Activated naive CD8-positive, alpha-beta T cell treated with anti-CD3 and anti-CD28 coated beads, Interleukin-2, amount 50 U/mL, for 24 hours (primary cell): ENCODE results near the gene STXBP1.

Experiments used
- ATAC-seq: fragments of 150-1000 bp; cut with Tn5 transposase; one replicate; pipeline ENCODE4 v1.10.0; 2021
- DNase-seq: peaks from one replicate; pipeline ENCODE4 v3.0.0; 2021
- H3K27ac Mint-ChIP-seq: one replicate; pipeline ENCODE4 v1.8.0; 2021; ENCODE audit warnings: mild to moderate bottlenecking, mixed read lengths
- H3K27me3 Mint-ChIP-seq: one replicate; pipeline ENCODE4 v1.8.0; 2021; ENCODE audit warnings: mixed read lengths
- H3K36me3 Mint-ChIP-seq: one replicate; pipeline ENCODE4 v1.8.0; 2021; ENCODE audit warnings: low read depth, mixed read lengths
- H3K4me1 Mint-ChIP-seq: one replicate; pipeline ENCODE4 v1.8.0; 2021; ENCODE audit warnings: mixed read lengths
- H3K4me3 Mint-ChIP-seq: one replicate; pipeline ENCODE4 v1.8.0; 2021; ENCODE audit warnings: mild to moderate bottlenecking, moderate library complexity, mixed read lengths
- H3K9me3 Mint-ChIP-seq: one replicate; pipeline ENCODE4 v1.8.0; 2021; ENCODE audit warnings: mixed read lengths

Gene STXBP1

GRCh38 chr9:127741831-127742434, 129.9 kb downstream of the STXBP1 start:
- DNase-seq = no peak
- no peak overlapping the region for H3K27ac Mint-ChIP-seq
- no peak for ATAC-seq
- H3K4me3 Mint-ChIP-seq = no peak overlapping the region
- no peaks in the 10 kb centered on the region for H3K9me3 Mint-ChIP-seq
- H3K36me3 Mint-ChIP-seq = peaks cover 11% of the 10 kb centered on the region
- no peaks in the 10 kb centered on the region for H3K27me3 Mint-ChIP-seq
- peaks cover 6% of the 10 kb centered on the region for H3K4me1 Mint-ChIP-seq
